ENCODE results near the gene PSMC5. TPM values are rescaled to one million over a fixed set of nuclear protein-coding genes. Genes with fewer than 3 reads are reported as not detected.
A peak's percentile ranks its signal among the peaks of the same experiment; 100 is the strongest.

The PSMC5 gene
- total RNA-seq, 4 donors from 2014 or later: 68.9 to 126 (median 88.7) TPM

DNA sequence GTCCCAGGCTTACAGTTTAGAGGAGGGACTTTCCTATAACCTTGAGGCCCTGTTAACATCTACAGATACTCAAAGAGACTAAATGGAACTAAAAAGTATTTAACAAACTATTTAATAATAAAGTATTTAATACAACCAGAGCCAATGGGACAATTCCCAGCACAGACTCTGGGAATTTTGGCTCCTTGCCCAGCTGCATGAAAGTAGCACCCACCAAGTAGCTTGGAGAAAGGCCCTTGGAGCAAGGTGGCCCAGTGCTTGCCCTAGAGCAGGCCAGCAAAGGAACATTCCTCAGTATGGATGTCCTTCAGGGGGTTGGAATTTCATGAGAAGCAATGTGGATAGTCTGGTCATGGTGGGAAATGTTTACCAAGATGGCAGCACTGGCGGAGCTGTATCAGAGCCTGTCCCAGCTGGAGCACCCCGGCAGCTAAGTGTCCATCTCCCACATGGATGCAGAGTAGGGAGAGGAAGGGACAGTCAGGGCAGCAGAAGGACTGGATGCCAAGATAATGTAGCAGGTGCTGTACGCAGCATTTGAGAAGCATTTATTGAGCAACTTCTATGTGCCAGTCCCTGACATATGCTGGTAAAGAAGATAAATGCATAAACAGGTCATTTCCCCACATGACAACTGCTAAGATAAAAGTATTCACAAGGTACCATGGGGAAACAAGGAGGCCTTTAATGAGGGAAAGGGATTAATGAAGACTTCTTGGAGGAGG, 20.5 kb downstream of the PSMC5 start:
- TF ChIP-seq CTCF (IDR thresholded peaks at IDR 0.05) (no peak), POLR2A (IDR thresholded peaks at IDR 0.05) (no peak)
- no peak overlapping the region for H3K4me3 ChIP-seq (ENCODE audit: low read depth, poor library complexity, severe bottlenecking)
- intact Hi-C loops (cut with DNase I; ENCODE audit: low total_unique reads): no loop called here
- 89 to 90% methylated on average over 3 of the region's 3 CpGs for WGBS, 2 donors
- no peak for DNase-seq (ENCODE audit: low spot score in 2 of 2)

- DNase-seq (ENCODE audit: low spot score in 2 of 2): peak; percentile 90 to 98
- 14 to 17% methylated on average over 67 to 73 of the region's 82 CpGs for WGBS, 2 donors
- no peak overlapping the region for H3K4me3 ChIP-seq (ENCODE audit: low read depth, poor library complexity, severe bottlenecking)
- TF ChIP-seq CTCF (IDR thresholded peaks at IDR 0.05): peak in 1 of 3 donors; percentile 57
- no peak for TF ChIP-seq POLR2A (IDR thresholded peaks at IDR 0.05)
- intact Hi-C loops (cut with DNase I; ENCODE audit: low total_unique reads): no loop called here
Observed at GRCh38 chr17:63848834-63849689, 21.8 kb downstream of the PSMC5 start.

- no peak overlapping the region for H3K4me3 ChIP-seq (ENCODE audit: low read depth, poor library complexity, severe bottlenecking)
- WGBS, 2 donors: 81% methylated on average over 9 of the region's 9 CpGs
- no peak for DNase-seq (ENCODE audit: low spot score in 2 of 2)
- intact Hi-C loops (cut with DNase I; ENCODE audit: low total_unique reads): no loop called here
- no peak for TF ChIP-seq POLR2A (IDR thresholded peaks at IDR 0.05)
- no peak for TF ChIP-seq CTCF (IDR thresholded peaks at IDR 0.05)
Observed at GRCh38 chr17:63850401-63850800, 23.2 kb downstream of the PSMC5 start.

GRCh38 chr17:63853260-63853659, 26.0 kb downstream of the PSMC5 start:
- TF ChIP-seq CTCF (IDR thresholded peaks at IDR 0.05) (no peak), POLR2A (IDR thresholded peaks at IDR 0.05) (no peak)

DNA sequence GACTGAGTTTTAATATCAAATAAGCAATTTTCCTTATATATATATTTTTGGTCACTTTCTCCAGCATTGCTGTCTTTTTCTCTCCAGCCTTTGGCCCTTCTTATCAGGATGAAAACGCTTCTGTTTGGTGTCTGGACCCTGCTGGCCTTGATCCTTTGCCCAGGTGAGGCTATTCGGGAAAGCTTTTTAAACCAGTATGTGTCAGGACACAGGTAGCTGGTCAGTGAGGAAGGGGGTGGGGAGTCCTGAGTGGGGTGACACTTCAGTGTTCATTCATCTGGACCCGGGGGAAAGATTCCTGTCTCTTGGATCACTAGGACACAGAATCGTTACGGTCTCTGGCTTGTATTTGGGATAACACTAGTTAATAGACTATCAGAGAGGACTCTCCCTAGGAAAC, 27.5 kb downstream of the PSMC5 start:
- no peak overlapping the region for H3K4me3 ChIP-seq (ENCODE audit: low read depth, poor library complexity, severe bottlenecking)
- WGBS, 2 donors: 87 to 90% methylated on average over 5 of the region's 5 CpGs
- TF ChIP-seq CTCF (IDR thresholded peaks at IDR 0.05) (no peak), POLR2A (IDR thresholded peaks at IDR 0.05) (no peak)
- no peak for DNase-seq (ENCODE audit: low spot score in 2 of 2)
- intact Hi-C loops (cut with DNase I; ENCODE audit: low total_unique reads): no loop called here

More at GRCh38 chr17:63853260-63853659, 26.0 kb downstream of the PSMC5 start:
- no peak overlapping the region for H3K4me3 ChIP-seq (ENCODE audit: low read depth, poor library complexity, severe bottlenecking)
- DNase-seq (ENCODE audit: low spot score in 2 of 2): no peak
- intact Hi-C loops (cut with DNase I; ENCODE audit: low total_unique reads): no loop called here
- WGBS, 2 donors: 82 to 94% methylated on average over 2 of the region's 2 CpGs

Measured in lower leg skin (tissue), 4 donors.